NCI-H128 (cell line): Measurements from ENCODE around the gene CPT1A.

Experiments used
- DNase-seq: peaks from one replicate; lab custom pipeline; 2025; ENCODE audit not compliant: unreplicated experiment; lab: John Stamatoyannopoulos, UW

The CPT1A gene

GRCh38 chr11:68762481-68762880, 79.2 kb downstream of the CPT1A start:
- DNase-seq: no peak

DNA sequence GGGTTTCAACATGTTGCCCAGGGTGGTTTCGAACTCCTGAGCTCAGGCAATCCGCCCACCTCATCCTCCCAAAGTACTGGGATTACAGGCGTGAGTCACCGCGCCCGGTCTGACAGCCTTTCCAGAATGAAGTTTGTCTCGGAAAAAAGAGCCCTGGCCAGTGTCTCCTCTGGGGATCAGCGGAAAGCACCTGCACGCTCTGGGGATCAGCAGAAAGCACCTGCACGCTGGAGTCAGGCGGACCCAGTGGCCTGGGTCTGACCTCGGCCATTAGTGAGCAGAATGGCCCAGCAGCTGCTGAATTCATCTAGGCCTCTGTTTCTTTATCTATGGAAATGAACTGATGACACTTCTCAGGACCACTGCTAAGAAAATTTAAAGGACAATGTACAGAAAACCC, 79.9 kb downstream of the CPT1A start:
- no peak for DNase-seq

DNA sequence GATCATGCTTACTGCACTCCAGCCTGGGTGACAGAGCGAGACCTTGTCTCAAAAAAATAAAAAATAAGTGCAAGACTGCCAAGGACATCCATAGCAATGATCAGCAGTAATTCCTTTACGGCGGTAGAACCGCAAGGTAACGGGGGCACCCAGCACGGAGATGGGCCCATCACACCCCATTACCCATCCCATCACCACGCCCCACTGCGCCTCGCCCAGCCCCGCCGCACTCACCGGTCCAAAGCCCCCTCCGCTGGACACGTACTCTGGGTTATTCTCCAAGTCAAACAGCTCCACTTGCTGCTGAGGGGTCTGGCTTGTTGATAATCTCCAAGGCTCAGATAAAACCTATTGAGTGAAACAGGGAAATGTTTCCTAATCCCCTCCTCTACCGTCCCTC, 81.7 kb downstream of the CPT1A start:
- DNase-seq: no peak

GRCh38 chr11:68757711-68758110, 84.0 kb downstream of the CPT1A start:
- no peak for DNase-seq

GRCh38 chr11:68756171-68756766, 85.4 kb downstream of the CPT1A start:
- no peak for DNase-seq

DNA sequence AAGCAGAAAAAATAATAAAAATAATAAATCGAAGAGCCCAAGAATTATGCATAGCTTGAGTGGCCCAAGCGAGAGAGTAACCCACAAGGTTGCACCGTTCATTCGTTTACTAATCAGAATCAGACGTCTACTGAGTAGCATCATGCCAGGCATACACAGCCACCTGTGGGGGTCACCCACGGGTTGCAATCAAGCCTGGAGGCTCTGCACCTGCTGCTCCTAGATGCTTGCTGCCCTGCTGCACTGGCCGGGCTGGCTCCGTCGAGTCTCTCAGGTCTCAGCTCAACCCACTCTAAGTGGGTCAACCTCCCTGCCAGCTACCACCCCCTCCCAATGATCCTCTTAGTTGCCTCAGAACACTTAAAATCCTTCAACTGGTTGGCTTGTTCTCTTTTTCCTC, 88.4 kb downstream of the CPT1A start:
- no peak for DNase-seq

DNA sequence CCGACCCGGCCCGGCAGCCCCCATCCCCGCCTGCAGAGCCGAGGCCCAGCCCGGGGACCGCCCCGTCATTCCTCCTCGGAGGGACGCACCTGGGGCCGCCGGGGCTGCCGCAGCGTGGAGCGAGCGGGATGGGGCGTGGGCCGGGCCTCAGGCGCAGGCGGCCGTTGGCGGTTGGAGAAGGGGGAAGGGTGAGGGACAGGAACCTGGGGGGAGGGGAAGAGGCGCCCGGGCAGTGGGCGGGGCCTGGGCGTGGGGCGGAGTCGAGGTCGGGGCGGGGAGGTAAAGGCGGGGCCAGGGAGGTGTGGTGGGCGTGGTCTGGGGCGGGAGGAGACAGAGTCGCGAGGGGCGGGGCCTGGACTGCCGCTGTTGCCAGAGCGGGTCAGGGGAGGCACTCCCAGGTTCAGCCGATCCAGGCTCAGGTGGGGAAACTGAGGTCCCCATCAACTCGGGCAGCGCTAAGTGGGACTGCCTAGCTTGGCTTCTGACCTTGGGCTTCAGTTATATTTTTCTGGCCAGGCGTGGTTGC, 90.3 kb downstream of the CPT1A start, which contains the start of gene TESMIN:
TESMIN (minus strand) TSS at position 190 of the 526 bp plus-strand sequence. CDS start 860 bp downstream, outside the sequence.
- DNase-seq: peak; percentile 72

DNA sequence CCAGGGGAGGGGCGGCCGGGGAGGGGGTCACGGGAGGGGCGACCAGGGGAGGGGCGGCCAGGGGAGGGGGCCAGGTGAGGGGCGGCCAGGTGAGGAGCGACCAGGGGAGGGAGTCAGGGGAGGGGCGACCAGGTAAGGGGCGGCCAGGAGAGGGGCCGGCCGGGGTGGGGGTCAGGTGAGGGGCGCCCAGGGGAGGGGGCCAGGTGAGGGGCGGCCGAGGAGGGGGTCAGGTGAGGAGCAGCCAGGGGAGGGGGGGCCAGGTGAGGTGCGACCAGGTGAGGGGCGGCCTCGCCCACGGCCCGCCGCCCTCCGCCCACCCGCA, 90.8 kb downstream of the CPT1A start:
- no peak for DNase-seq

DNA sequence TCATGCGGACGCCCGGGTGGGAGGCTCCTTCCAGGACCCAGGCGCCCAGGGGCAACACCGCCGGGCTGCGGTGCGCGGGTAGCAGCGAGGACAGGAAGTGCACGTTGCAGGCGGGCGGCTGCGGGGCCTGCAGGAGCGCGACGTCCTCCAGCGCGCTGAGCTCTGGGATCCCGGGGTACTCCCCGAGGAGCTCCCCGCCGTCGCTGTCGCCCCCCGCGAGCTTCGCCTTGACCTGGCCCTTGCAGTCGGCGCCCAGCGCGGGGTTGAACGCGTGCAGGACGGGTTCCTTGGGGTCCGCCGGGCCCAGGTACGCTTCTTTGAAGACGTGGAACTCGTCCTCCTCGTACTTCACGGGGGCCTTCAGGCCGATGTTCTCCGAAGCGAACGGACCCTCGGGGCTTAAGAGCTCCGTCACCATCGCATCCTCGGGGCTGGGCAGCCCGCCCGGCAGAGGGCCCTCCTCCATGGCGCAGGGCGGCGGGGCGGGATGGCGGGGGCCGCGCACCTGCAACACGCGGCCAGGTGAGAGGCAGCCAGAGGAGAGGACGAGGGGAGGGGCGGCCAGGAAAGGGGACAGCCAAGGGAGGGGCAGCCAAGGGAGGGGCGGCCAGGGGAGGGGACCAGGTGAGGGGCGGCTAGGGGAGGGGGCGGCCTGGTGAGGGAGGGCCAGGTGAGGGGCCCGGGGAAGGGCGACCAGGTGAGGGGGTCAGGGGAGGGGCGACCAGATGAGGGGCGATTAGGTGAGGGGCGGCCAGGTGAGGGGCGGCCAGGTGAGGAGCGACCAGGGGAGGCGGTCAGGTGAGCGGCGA, 91.3 kb downstream of the CPT1A start:
- no peak for DNase-seq

DNA sequence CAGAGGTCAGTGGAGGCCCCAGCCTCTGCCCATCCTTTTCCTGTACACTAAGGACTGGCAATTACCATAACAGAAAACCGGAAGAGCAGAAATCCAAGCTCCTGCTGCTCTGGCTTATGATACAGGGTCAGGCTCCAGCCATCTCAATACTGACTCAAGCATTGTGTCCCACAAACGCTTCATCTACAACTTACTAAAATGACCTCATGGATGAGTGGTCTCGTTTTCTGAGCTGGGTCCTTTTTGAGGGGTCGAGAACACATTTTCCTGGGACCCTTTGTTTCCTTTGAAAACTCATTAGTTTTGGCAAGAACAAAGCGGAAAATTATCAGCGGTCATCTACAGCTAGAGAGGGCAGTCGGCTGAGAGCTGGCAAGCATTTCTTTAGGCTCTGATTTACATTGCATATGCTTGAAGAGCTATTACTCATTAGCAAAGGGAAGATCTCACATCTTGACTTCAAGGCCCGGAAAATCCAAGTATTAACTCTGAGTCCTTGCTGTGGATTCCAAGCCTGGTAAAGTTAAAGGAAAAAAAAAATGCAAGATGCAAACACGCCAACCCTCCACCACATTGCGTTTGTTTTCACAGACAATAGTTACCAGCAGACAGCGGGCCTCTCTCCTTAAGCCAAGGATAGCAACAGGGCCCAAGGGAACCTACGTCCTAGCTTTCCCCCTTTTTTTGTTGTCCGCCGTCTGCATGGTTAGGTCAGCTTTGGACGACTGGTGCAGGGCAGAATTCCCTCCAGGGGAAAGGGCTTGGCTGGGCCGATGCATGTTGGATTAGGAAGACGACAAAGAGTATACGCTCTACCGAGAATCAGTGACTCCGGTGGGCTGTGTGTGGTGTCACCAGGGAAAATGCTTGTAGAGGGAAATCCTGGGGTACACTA, 92.2 kb downstream of the CPT1A start:
- no peak for DNase-seq

DNA sequence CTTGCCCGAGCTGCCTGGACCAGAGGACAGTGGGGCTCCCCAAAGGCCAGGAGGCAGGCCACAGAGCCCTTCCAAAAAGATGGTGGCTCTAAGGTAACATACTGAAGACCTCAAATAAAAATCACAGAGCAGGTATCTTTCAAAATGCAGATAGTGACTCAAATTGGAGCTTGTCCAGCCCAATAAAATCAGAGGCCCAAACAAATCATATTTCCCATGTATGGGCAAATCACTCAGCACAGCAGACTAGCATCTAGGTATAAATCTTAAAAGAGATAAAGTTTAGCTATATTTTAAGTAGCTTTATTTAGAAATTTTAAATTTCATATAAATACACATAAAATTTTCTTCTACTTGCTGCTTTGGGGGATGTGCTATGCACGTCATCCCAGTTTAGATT, 93.7 kb downstream of the CPT1A start:
- no peak for DNase-seq

GRCh38 chr11:68743539-68743938, 98.2 kb downstream of the CPT1A start:
- DNase-seq: no peak

GRCh38 chr11:68741463-68741862, 100.3 kb downstream of the CPT1A start:
- no peak for DNase-seq

GRCh38 chr11:68735646-68736045, 106.1 kb downstream of the CPT1A start:
- DNase-seq: no peak

DNA sequence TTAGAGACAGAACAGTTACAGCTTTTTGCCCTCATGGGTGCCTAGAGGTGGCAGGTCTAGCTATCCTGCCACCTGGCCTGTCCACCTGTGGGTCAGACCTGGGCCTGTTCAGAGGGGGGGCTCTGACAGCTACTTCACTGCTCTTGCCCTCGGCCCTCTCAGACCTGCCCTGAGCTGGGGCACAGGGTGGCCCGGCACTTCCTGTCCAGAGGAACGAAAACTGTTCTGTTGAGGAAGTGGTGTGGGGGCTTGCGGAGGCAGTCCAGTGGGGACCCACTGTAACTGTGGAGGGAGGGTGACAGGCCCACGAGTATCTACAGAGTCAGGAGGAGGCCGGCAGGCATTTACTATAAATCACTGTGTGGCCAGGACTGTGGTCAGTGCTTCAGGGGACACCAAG, 106.6 kb downstream of the CPT1A start:
- no peak for DNase-seq

DNA sequence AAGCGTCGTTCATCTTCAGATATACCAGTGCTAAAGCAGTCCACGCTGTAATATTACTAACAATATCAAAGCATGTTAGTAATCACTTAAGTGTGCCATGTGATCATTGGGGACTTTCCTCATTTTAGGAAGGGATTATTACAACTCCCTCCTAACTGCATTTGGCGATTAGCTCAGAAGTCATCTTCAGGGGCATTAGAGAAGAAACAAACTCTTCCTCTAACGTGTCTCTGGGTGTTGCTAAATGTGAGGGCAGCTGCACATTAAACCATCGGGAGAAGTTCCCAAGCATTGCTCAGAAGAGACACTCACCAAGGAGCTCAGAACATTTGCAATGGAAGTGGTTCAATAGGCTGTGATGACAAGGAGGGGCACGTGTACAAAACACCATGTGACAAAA, 107.6 kb downstream of the CPT1A start:
- DNase-seq: no peak

DNA sequence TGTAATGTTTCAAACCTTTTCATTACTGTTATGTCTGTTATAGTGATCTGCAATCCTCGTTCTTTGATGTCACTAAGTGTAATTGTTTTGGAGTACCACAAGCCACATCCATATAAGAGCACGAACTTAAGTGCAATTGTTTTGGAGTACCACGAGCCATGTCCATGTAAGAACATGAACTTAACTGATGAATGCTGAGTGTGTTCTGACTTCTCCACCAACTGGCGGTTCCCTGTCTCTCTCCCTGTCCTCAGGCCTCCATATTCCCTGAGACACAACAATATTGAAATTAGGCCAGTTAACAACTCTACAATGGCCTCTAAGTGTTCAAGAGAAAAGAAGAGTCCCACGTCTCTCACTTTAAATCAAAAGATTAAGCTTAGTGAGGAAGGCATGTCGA, 113.9 kb downstream of the CPT1A start:
- no peak for DNase-seq

- no peak for DNase-seq
These were observed 117.4 kb downstream of the CPT1A start for GRCh38 chr11:68724293-68724692.

DNA sequence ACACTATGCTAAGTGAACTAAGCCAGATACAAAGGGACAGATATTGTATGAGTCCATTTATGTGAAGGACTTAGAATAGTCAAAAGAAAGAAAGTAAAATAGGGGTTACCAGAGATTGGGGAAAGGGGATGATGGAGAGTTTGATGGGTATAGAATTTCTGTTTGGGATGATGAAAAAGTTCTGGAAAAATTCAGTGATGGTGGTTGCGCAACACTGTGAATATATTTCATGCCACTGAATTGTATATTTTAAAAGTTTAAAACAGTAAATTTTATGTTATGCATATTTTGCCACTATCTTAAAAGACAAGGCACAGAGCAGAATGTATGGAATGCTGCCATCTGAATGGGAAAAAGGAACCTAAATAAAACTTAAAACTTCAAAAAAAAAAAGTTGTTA, 119.6 kb downstream of the CPT1A start:
- no peak for DNase-seq

- DNase-seq: no peak
These were observed 120.6 kb downstream of the CPT1A start for GRCh38 chr11:68721075-68721474.

DNA sequence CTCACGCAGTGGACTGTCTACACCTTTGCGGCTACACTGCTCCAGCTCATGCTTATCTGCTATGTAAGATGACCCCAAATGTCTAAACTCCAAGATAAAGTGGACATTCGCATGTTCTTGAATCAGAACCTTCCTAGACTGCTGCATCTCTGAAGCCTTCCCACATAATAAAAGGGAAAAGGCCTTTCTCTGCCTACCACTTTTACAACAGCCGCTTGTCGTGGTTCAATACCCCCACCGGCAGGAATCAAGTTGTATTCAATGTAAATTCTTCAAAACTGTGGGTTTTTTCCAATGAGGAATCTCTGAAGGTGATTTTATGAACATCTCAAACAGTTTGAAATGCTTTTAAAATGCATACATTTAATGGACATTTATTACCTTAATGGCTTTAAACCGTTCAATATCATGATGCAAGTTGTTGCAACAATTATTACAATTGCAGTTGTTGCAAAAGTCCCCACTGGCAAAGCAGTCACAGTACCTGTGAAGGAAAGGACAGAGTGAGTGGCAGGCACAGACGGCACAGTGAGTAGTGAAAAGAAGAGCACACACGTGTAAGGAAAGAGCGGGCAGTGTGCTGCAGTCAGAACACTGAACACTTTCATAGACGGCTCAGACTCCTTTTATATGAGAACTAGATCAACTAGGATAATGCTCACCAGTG, 126.1 kb downstream of the CPT1A start:
- no peak for DNase-seq
